Skeletal muscle cell (primary cell): ENCODE results near the gene CAPN10.
"Not testable (repeated sequence)": the region's sequence is repeated elsewhere in the genome, so short reads cannot be mapped to it uniquely, and the experiment has no call there.

Experiments
- DNase-seq: peaks from one replicate; pipeline ENCODE4 v3.0.0-alpha.2; 2010; ENCODE audit warnings: low read depth
- H3K4me3 ChIP-seq: 2 replicates; pipeline ENCODE4 v1.5.1; 2011; ENCODE audit warnings: low read depth, mild to moderate bottlenecking, control low read depth, low read length, moderate library complexity

The CAPN10 gene, protein sequence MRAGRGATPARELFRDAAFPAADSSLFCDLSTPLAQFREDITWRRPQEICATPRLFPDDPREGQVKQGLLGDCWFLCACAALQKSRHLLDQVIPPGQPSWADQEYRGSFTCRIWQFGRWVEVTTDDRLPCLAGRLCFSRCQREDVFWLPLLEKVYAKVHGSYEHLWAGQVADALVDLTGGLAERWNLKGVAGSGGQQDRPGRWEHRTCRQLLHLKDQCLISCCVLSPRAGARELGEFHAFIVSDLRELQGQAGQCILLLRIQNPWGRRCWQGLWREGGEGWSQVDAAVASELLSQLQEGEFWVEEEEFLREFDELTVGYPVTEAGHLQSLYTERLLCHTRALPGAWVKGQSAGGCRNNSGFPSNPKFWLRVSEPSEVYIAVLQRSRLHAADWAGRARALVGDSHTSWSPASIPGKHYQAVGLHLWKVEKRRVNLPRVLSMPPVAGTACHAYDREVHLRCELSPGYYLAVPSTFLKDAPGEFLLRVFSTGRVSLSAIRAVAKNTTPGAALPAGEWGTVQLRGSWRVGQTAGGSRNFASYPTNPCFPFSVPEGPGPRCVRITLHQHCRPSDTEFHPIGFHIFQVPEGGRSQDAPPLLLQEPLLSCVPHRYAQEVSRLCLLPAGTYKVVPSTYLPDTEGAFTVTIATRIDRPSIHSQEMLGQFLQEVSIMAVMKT

DNA sequence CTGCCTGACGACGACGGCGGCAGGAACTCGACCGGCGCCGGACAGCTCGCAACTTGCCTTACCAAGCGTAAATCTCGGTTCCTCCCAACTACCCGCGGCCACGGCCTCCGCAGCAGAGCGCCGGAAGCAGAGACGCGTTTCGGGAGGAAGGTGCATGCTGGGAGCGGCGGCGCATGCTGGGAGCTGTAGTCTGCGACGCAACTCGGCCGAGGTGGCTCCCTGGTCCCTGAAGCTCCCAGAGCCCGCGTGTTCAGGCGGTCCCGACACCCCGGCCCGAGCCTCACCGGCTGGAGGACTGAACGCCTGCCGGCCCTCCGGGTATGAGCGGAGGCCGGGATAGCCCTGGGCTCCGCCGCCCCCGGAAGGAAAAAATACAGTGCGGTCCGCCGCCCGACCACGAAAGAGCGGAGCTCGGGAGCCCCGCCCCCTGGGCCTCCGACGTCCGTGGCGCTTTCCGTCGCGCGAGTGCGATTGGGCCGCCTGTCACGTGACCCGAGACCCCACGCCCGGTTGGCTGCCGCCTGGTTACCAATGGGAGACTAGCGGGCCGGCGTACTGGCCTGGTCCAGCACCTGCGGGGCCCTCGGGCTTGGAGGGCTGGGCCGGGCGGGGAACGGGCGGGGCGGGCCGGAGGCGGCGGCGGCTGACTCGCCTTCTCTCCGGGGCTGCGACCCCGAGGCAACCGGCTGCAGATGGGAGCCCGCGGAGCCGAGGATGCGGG lies at the start of gene CAPN10:
Gene CAPN10 (plus strand): TSS at position 537 of the 721 bp plus-strand sequence. CDS start 178 bp downstream, at position 715.
- peak within 1 kb of the TSS; percentile 100 for H3K4me3 ChIP-seq
- peak; percentile 83 for DNase-seq

- DNase-seq = no peak
- no peak overlapping the region for H3K4me3 ChIP-seq
Measured at GRCh38 chr2:240538031-240538780, 48.3 kb upstream of the CAPN10 start.

- DNase-seq = not testable (repeated sequence)
Measured at GRCh38 chr2:240539101-240539500, 47.4 kb upstream of the CAPN10 start.

GRCh38 chr2:240539906-240540305 lies 46.6 kb upstream of the CAPN10 start:
- H3K4me3 ChIP-seq = no peak overlapping the region
- DNase-seq = no peak

More at GRCh38 chr2:240539101-240539500, 47.4 kb upstream of the CAPN10 start:
- not testable (repeated sequence) for H3K4me3 ChIP-seq

DNA sequence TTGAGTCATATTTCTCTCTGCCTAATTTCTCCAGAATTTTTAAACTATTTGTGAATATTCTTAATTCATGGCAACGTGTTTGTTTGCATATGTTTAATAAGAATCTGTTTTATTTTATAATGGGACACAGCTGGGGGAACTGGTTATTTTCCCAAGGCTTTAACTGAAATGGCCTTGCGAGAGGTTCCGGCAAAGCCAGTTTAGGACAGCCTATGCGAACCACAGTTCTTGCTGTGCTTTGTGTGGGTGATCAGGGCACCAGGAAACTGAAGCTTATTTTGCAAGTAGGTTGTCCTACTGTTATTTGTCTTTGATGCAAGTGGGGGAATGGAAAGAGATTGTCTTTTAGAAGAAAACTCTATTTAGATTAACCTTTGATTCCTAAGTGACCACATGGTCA lies 35.2 kb upstream of the CAPN10 start:
- no peak for DNase-seq
- no peak overlapping the region for H3K4me3 ChIP-seq

GRCh38 chr2:240551811-240552210 lies 34.7 kb upstream of the CAPN10 start:
- no peak for DNase-seq
- no peak overlapping the region for H3K4me3 ChIP-seq

GRCh38 chr2:240553956-240554480 lies 32.5 kb upstream of the CAPN10 start:
- DNase-seq = no peak
- no peak overlapping the region for H3K4me3 ChIP-seq

DNA sequence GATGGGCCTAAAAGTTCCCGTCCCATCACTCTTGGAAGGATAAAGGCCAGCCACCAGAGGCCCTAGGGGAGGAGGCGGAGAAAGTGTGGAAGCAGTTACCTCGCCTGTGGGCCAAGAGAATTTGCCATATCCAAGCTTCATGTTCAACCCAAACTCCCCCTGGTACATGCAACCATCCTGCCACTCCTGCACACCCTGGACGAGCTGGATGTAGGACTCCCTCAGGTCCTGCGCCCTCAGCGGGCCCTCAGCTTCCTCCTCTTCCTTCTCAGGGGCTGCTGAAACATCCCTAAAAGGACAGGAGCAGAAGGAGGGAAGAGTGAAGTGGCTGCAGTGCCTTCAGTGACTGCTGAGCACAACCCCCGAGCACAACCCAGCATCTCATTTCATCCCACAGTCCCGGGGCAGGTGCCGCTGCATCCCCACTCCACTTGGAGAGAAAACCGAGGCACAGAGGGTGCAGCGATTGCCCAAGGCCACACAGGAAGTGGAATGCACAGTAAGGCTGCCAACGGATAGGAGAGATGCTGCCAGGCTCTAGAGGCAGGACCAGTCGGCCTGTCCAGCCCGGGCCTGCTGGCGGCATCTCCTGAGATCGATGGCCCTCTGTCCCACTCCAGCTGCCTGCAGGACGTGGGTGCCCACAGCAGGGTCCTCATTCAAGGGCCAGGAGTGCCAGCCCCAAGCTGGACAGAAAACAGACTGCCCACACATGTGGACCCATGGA lies 31.6 kb upstream of the CAPN10 start:
- DNase-seq = no peak
- no peak overlapping the region for H3K4me3 ChIP-seq

DNA sequence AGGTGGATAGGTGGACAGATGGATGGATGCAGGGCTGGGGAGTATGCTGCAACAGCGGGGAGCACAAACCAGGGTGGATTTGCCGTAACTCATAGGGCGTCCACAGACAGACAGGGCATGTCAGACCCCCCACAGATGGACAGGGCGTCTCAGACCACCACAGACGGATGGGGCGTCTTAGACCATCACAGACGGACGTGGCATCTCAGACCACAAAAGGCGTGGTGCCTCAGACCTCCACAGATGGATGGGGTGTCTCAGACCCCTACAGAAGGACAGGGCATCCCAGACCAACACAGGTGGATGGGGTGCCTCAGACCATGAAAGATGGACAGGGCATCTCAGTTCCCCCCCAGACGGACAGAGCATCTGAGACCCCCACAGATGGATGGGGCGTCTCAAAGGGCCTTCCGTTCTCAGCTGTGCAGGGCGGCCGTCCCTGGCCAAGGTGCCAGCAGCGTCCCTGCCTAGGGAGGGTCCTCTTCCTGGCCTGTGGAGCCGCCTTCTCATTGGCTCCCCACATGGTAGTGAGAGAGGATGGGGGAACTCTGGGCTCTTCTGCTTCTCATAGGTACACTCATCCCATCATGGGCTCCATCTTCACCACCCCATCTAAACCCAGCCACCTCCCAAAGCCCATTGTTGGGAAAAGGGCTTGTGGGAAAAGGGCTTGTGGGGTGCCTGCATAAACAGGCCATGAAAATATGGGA lies 30.8 kb upstream of the CAPN10 start:
- no peak for DNase-seq
- no peak overlapping the region for H3K4me3 ChIP-seq

DNA sequence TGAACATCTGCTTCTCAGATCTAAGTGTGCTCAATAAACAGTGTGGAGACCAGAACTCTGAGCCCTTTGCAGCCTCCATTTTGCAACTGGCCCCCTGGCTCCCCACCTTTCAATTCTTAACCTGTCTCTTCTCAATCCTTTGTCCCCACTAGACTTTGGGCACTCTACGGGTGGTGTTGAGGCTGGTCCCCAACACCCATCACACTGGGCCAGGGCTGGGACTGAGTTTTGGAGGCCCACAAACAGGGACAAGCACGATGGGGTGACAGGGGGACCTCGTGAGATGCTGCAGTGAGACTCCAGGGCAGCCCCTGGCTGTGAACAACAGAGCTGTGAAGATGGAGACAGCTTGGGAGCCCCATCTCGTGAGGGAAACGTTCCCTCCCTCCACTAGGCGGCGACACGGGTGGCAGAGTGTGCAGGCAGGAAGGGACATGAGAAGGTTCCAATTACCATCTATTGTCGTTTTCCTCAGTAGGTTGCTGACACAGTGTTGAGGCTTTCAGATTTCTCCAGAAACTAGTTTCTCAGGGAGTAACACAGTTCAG lies 29.9 kb upstream of the CAPN10 start:
- no peak for DNase-seq
- H3K4me3 ChIP-seq = peak overlapping the region; percentile 57

DNA sequence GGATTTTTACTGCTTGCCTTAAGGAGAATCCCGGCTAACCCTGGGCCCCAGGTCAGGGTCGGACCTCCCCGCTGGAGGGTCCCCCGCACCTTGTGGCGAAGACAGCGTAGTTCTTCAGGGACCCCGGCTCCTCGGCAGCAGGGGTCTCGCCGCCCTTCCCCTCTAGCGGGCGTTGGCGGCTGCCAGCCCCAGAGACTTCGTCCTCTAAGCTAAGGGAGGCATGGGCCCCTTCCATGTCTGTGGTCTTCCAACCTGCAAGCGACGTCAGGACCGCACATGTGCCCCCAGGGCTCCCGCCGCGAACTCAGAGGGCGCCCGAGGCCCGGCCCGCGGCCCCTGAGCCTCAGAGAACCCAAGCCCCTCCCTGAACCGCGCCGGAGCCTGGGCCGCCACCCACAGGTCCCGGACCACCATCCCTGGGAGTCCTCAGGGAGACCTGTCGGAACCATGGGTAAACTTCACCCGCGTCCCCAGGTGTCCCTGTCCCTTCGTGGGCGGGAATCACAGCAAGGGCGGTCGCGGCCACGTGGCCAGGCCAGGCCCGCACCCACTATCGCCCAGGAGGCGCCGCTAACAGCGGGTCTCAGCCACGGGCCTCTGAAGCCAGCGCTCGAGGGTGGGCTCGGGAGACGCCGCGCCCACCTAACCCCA lies 29.3 kb upstream of the CAPN10 start:
- DNase-seq = no peak
- peak overlapping the region; percentile 57 for H3K4me3 ChIP-seq

GRCh38 chr2:240557808-240558207 lies 28.7 kb upstream of the CAPN10 start, which contains the start of gene ANKMY1:
Gene ANKMY1, minus strand, starts transcription at chr2:240557988. Its CDS starts 653 bp downstream, at chr2:240557335.
- DNase-seq = peak; percentile 31
- H3K4me3 ChIP-seq = peak within 1 kb of the TSS; percentile 57

DNA sequence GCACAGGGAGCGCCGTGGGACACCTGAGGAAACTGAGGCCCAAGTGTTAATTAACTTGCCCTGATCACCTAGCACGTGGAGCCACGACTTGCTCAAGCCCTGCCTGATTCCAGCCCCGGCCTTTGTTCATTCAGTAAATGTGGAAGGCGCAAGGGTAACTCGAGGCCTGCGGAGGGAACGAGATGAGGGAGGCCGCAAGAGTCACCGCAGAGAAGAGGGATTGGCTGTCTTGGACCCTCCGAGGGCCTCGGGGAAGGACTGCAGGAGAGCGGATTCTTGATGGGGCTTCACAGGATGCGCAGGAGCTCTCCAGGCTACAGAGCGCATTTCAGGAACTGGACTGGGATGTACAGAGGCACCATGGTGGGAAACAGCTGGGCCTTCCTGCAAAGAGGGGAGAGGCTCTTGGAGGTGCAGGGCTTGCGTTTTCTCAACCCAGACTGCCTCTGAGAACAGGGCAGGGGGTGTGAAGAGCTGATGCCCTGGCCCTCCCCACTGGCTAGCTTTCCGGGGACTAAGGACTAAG lies 28.2 kb upstream of the CAPN10 start:
- H3K4me3 ChIP-seq = peak overlapping the region; percentile 57
- DNase-seq = no peak

DNA sequence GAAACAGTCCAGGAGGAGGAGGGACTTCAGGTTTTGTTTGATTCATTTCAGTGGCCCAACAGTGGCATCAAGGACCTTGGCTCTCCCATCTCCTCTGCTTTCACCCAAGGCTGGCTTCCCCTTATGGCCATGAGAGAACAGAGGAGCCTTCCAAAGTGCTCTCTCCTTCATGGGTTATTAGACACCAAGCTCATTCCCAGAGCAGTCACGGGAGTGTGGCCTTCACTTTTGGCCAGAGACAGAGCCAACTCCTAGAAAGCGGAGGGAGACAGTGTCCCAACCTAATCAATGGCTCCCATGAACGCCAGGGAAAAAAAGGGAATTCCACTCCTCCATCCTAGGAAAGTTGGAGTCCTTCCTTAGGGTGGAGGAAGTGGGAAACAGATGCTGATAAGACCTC lies 27.2 kb upstream of the CAPN10 start:
- no peak overlapping the region for H3K4me3 ChIP-seq
- DNase-seq = no peak

- H3K4me3 ChIP-seq = peak within 1 kb of the TSS; percentile 77
- DNase-seq = peak; percentile 52
Measured at GRCh38 chr2:240560084-240560479, 26.5 kb upstream of the CAPN10 start, which contains the start of gene DUSP28. Gene DUSP28, plus strand, starts transcription at chr2:240560357. Its CDS starts 328 bp downstream, at chr2:240560685.

GRCh38 chr2:240560480-240561324 lies 25.8 kb upstream of the CAPN10 start:
- DNase-seq = peak; percentile 92
- H3K4me3 ChIP-seq = peak overlapping the region; percentile 77
